ENCODE measurements around the gene CDH8. TPM values are rescaled to one million over a fixed set of nuclear protein-coding genes. Genes with fewer than 3 reads are reported as not detected.

Gene CDH8
- total and polyA plus RNA-seq, 3 donors from 2014 or later = 0.83 to 2.8 (median 0.87) TPM

DNA sequence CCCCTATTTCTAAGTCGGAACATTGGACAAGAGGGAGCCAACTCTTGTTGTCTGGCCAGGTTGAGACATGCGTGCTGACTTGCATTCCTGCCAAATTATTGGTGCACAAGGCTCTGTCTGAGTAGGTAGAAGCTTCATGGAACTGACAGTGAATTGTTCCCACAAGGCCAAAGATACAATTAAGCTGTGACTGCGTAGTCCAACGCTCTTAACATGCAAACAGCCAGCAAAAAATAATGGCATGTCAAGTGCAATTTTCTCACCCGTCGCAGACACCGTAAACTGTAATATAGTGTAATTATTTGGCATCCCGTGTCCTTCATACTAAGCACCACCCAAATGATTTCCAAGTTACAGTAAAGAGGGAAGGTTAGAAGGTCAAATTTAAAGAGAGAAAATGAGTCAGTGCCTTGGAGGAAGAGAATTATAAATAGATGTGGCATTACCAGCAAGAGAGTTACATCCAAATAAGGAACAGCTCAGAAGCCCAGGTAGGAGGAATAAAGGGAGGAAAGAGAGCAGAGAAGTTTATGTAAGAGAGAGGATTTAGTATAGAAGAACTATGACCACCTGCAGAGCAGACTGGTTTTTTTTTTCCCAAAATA lies 21.8 kb downstream of the CDH8 start:
- no peaks in the 10 kb centered on the region for H3K4me1 ChIP-seq
- H3K27me3 ChIP-seq = no peaks in the 10 kb centered on the region
- H3K4me3 ChIP-seq = no peak overlapping the region
- H3K27ac ChIP-seq = no peak overlapping the region
- no peak for TF ChIP-seq POLR2A (IDR thresholded peaks at IDR 0.05)
- TF ChIP-seq, protein P1, sequence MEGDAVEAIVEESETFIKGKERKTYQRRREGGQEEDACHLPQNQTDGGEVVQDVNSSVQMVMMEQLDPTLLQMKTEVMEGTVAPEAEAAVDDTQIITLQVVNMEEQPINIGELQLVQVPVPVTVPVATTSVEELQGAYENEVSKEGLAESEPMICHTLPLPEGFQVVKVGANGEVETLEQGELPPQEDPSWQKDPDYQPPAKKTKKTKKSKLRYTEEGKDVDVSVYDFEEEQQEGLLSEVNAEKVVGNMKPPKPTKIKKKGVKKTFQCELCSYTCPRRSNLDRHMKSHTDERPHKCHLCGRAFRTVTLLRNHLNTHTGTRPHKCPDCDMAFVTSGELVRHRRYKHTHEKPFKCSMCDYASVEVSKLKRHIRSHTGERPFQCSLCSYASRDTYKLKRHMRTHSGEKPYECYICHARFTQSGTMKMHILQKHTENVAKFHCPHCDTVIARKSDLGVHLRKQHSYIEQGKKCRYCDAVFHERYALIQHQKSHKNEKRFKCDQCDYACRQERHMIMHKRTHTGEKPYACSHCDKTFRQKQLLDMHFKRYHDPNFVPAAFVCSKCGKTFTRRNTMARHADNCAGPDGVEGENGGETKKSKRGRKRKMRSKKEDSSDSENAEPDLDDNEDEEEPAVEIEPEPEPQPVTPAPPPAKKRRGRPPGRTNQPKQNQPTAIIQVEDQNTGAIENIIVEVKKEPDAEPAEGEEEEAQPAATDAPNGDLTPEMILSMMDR (IDR thresholded peaks at IDR 0.05) = no peak
- no peak for DNase-seq
- WGBS, 2 donors = 92 to 93% methylated on average over 8 of the region's 8 CpGs
- intact Hi-C loops (cut with DNase I; ENCODE audit: low total_unique reads) = no loop called here
- no peaks in the 10 kb centered on the region for H3K36me3 ChIP-seq (ENCODE audit: low read depth, missing control alignments)
- H3K9me3 ChIP-seq = no peaks in the 10 kb centered on the region

DNA sequence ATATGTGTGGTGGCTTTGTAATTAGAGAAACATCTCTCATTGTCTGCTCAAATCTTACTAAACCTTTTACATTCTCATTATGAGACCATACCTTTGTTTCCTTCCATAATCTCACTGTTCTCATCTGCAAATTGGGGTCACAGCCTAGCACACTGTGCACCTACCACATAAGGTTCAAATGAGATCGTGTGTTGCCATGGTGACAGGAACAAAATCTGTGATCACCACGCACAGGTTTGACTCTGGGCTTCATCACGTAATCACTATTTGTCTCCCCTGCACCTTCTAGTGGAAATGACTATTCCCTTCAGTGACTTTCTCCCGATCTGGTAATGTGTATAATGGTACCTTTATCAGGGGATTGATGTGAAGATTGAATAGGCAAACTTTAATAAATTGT lies 26.1 kb downstream of the CDH8 start:
- 90 to 91% methylated on average over 4 of the region's 4 CpGs for WGBS, 2 donors
- no peaks in the 10 kb centered on the region for H3K27me3 ChIP-seq

DNA sequence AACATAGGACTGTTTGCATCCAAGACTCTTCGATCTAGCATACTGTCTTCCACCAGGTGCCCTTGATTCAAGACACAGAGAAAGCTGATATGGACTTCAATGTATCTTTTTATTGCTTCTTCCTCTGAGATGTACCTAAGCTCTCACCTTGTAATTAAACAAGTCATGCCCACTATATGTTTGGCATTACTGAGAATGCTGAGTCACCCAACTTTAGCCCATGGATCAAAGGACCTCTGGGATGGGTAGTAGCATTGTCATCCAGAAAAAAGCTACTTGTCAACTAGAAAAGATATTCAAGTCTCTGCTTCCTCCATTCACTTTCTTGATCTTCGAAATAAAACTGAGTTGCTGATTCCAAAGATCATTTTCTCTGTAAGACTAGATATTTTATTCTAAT lies 37.8 kb downstream of the CDH8 start:
- no peak overlapping the region for H3K27ac ChIP-seq
- no peaks in the 10 kb centered on the region for H3K4me1 ChIP-seq
- no peaks in the 10 kb centered on the region for H3K27me3 ChIP-seq
- H3K36me3 ChIP-seq (ENCODE audit: low read depth, missing control alignments) = no peaks in the 10 kb centered on the region
- 89 to 94% methylated on average over 2 of the region's 2 CpGs for WGBS, 2 donors
- no peaks in the 10 kb centered on the region for H3K9me3 ChIP-seq
- H3K4me3 ChIP-seq = no peak overlapping the region
- TF ChIP-seq POLR2A (IDR thresholded peaks at IDR 0.05) = no peak
- TF ChIP-seq, protein P1 (IDR thresholded peaks at IDR 0.05) = no peak
- no peak for DNase-seq
- intact Hi-C loops (cut with DNase I; ENCODE audit: low total_unique reads) = no loop called here

More for the DNA sequence above, 26.1 kb downstream of the CDH8 start:
- Histone ChIP-seq H3K4me1 (no peaks in the 10 kb centered on the region), H3K36me3 (ENCODE audit: low read depth, missing control alignments) (no peaks in the 10 kb centered on the region), H3K27ac (no peak overlapping the region), H3K9me3 (no peaks in the 10 kb centered on the region), H3K4me3 (no peak overlapping the region)
- no peak for DNase-seq
- no peak for TF ChIP-seq POLR2A (IDR thresholded peaks at IDR 0.05)
- TF ChIP-seq, protein P1 (IDR thresholded peaks at IDR 0.05) = no peak
- intact Hi-C loops (cut with DNase I; ENCODE audit: low total_unique reads) = no loop called here

DNA sequence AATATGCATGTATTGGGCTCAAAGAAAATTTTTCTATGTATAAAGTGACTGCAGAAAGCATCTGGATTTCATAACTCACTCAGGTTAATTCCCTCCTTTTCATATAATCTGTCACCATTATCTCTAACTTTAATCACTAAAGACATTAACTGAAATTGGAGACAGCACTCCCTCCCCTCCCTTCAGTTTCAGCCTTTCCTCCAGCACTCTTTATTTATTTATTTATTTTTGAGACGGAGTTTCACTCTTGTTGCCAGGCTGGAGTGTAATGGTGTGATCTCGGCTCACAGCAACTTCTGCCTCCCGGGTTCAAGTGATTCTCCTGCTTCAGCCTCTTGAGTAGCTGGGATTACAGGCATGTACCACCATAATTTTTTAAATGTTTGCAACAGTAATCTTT lies 43.1 kb downstream of the CDH8 start:
- no peak overlapping the region for H3K27ac ChIP-seq
- H3K4me1 ChIP-seq = no peaks in the 10 kb centered on the region
- TF ChIP-seq, protein P1 (IDR thresholded peaks at IDR 0.05) = no peak
- no peak for TF ChIP-seq POLR2A (IDR thresholded peaks at IDR 0.05)
- no peak overlapping the region for H3K4me3 ChIP-seq
- no peaks in the 10 kb centered on the region for H3K27me3 ChIP-seq
- H3K9me3 ChIP-seq = no peaks in the 10 kb centered on the region
- intact Hi-C loops (cut with DNase I; ENCODE audit: low total_unique reads) = no loop called here
- H3K36me3 ChIP-seq (ENCODE audit: low read depth, missing control alignments) = no peaks in the 10 kb centered on the region
- WGBS, 2 donors = 57% methylated on average over 3 of the region's 3 CpGs
- no peak for DNase-seq

DNA sequence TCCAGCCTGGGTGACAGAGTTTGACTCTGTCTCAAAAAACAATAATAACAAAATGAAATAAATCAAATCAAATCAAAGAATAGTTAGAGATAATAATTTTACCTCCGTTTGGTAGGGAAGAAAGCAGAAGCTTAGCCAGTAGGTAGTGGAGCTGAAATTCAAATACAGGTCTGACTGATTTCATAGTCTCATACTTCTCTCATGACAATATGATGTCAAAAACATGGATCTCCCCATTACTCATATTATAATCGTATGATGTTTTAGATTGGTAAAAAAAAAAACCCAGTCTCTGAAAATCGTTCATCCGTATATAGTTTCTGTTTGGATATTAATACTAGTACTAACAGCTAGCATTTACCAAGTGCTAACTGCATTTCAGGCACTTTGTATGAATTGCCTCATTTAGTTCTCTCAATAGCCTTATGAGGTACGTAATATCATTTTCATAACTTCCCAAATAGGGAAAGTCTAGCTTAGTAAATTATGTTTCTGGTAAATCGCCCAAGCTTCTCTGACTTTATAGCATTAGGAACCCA lies 48.7 kb downstream of the CDH8 start:
- 87 to 88% methylated on average over 6 of the region's 6 CpGs for WGBS, 2 donors
- no peak for DNase-seq

More for the DNA sequence above, 48.7 kb downstream of the CDH8 start:
- TF ChIP-seq, protein P1 (IDR thresholded peaks at IDR 0.05) = no peak
- TF ChIP-seq POLR2A (IDR thresholded peaks at IDR 0.05) = no peak
- H3K36me3 ChIP-seq (ENCODE audit: low read depth, missing control alignments) = no peaks in the 10 kb centered on the region
- no peaks in the 10 kb centered on the region for H3K27me3 ChIP-seq
- no peaks in the 10 kb centered on the region for H3K9me3 ChIP-seq
- no peak overlapping the region for H3K4me3 ChIP-seq
- H3K27ac ChIP-seq = no peak overlapping the region
- intact Hi-C loops (cut with DNase I; ENCODE audit: low total_unique reads) = no loop called here
- H3K4me1 ChIP-seq = no peaks in the 10 kb centered on the region

All from testis (tissue), 3 donors.